Esophagus mucosa (tissue), 1 donor: Measurements from ENCODE around the gene GTPBP6. TPM values are rescaled to one million over a fixed set of nuclear protein-coding genes. Genes with fewer than 3 reads are reported as not detected.
"Not testable (repeated sequence)": the region's sequence is repeated elsewhere in the genome, so short reads cannot be mapped to it uniquely, and the experiment has no call there.

Experiments
- ATAC-seq: fragments of 200-7000 bp; cut with Tn5 transposase; one replicate; pipeline ENCODE4 v1.9.1; 2020
- total RNA-seq: library from RNA; stranded (reverse); gene quantifications from one replicate; pipeline ENCODE4 v1.2.4, GENCODE V29; 2023
- donor health status: DM: yes; HTN: yes; CAD: no.

GTPBP6 gene
- total RNA-seq, 1 donor from 2014 or later, result 35.3 TPM

DNA sequence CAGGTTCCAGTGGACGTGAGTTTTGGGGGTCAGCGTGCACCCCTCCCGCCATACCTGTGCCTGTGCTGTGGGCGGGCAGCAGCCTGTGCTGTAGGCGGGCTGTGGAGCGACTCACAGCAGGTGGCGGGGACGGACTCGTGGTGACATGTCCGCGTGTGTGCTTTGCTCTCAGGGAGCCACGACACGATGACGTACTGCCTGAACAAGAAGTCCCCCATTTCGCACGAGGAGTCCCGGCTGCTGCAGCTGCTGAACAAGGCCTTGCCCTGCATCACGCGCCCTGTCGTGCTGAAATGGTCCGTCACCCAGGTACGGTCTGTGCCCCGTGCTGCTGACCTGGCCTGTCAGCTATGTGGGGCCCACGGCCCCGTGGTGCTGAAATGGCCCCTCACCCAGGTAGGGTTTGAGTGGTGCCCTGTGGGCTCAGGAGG is 30.0 kb downstream of the GTPBP6 start:
- no peak for ATAC-seq

DNA sequence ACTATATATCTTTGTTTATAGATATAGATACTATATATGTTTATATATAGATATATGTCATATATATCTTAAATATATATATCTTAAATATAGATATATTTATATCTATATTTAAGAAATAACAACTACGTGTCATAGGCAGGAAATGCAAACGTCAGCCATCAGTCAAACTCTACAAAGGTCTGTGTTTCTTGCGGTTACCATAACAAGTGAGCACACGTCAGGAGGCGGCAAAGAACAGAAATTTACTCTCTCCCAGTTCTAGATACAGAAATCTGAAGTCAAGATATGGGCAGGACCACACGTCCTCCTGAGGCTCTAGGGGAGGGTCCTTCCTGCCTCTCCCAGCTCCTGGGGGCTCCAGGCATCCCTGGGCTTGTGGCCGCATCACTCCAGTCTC is 30.9 kb downstream of the GTPBP6 start:
- ATAC-seq, result no peak

DNA sequence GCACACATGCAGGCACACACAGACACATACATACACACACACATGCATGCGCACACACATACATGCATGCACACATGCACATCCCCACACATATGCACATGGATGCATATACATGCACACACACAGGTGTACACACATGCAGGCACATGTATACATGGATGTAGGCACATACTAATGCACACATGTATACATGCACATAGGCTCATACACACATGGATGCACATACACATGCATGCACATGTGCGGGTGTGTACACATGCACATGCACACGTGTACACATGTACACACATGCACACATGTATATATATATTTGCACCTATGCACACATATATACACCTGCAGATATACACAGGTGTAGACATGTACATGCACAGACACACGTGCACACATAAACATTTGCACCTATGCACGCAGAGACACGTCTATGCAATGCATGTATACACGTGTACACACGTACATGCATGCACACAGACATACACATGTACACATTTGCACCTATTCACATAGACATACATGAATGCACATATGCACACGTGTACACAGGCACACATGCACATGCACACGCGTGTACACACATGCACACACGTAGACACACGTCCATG is 33.4 kb downstream of the GTPBP6 start:
- no peak for ATAC-seq

DNA sequence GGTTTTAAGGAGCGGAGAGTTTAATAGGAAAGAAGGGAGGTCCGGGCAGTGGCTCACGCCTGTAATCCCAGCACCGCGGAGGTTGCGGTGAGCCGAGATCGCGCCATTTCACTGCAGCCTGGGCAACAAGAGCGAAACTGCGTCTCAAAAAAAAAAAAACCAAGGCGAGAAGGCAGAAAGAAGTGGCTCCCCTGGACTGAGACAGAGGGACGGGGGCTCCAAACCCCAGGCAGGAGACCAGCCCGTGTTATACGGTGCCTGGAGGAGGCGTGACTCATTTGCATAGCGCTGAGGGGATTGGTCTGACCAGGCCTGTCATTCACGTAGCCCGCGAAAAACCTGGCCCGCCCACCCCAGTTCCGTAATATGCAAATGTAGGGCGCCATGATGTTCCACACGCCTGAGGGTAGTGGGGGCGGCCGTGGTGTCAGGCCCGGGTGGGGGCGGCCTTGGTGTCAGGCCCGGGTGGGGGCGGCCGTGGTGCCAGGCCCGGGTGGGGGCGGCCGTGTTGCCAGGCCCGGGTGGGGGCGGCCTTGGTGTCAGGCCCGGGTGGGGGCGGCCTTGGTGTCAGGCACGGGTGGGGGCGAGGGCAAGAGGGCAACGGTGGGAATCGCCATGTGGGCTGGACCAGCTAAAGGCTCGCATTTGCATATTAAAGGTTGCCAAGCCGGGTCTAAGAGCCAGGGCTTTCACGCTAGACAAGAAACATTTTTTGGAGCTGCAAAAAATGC is 35.3 kb downstream of the GTPBP6 start:
- ATAC-seq, result peak; percentile 97

DNA sequence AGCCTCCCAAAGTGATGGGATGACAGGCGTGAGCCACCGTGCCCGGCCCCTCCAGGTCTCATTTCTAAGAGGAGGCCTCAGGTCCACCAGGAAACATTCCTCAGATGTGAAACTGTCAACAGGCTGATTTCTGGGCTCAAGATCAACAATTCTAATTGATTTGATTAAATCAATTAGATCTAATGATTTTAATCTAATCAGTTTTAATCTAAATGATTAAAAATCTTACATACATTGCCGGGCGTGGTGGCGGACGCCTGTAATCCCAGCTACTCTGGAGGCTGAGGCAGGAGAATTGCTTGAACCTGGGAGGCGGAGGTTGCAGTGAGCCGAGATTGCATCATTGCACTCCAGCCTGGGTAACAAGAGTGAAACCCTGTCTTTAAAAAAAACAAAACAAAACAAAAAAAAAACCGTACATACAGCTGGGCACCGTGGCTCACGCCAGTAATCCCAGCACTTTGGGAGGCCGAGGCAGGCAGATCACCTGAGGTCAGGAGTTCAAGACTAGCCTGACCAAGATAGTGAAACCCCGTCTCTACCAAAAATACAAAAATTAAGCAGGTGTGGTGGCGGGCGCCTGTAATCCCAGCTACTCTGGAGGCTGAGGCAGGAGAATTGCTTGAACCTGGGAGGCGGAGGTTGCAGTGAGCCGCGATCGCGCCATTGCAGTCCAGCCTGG is 36.5 kb downstream of the GTPBP6 start:
- not testable (repeated sequence) for ATAC-seq

DNA sequence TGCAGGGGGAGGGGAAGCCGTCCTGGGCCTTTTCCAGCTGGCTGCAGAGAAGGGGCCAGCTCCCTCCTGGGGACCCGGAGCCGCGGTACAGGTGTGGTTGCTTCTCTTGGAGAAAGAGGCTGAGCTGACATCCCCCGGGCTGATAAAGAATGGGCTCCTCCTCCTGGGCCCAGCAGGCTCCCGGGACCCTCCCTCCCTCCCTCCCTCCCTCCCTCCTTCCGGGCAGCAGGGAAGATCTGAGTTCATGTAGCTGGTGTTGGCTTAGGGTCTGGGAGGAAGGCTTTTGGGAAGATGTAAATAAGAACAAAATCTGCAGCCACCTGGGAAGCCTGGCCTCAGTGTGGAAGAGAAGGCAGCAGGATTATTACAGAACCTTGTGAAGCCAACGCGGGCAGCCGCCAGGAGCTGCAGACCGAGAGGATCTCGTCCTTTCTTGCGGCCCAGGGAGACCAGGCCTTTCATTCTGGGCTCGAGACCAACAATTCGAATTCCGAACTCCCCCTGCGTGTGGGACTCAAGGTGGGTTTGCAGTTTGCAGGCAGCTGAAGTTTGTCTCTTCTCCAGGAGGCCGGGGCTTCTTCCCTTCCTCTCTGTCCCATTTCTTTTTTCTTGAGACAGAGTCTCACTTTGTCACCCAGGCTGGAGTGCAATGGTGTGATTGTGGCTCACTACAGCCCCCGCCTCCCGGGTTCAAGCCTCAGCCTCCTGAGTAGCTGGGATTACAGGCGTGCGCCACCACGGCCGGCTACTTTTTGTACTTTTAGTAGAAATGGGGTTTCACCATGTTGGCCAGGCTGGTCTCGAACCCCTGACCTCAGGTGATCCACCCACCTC is 37.2 kb downstream of the GTPBP6 start, which contains the start of gene PLCXD1:
Gene PLCXD1 (plus strand): TSS at position 216 of the 834 bp plus-strand sequence. CDS start 2,807 bp downstream, outside the sequence.
- no peak for ATAC-seq

DNA sequence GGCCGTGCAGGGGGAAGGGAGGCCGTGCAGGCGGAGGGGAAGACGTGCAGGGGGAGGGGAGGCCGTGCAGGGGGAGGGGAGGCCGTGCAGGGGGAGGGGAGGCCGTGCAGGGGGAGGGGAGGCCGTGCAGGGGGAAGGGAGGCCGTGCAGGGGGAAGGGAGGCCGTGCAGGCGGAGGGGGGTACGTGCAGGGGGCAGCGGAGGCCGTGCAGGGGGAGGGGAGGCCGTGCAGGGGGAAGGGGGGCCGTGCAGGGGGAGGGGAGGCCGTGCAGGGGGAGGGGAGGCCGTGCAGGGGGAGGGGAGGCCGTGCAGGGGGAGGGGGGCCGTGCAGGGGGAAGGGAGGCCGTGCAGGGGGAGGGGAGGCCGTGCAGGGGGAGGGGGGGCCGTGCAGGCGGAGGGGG is 37.9 kb downstream of the GTPBP6 start:
- not testable (repeated sequence) for ATAC-seq

DNA sequence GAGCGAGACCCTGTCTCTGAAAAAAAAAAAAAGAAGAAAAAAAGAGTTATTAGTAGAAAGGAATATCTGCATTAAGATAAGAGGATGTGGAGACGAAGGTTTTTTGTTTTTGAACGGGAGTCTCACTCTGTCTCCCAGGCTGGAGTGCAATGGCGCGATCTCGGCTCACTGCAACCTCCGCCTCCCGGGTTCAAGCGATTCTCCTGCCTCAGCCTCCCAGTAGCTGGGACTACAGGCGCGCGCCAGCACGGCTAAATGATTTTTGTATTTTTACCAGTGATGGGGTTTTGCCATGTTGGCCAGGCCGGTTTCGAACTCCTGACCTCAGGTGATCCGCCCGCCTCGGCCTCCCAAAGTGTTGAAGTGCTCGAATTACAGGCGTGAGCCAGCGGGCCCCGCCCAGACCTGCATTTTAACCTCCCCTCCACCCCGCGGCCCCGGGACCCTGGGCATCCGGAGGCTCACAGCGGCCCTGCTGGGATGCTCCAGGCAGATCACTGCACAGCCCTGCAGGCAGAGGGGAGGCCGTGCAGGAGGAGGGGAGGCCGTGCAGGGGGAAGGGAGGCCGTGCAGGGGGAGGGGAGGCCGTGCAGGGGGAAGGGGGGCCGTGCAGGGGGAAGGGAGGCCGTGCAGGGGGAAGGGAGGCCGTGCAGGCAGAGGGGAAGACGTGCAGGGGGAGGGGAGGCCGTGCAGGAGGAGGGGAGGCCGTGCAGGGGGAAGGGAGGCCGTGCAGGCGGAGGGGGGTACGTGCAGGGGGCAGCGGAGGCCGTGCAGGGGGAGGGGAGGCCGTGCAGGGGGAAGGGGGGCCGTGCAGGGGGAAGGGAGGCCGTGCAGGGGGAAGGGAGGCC is 38.6 kb downstream of the GTPBP6 start:
- ATAC-seq, result not testable (repeated sequence)

DNA sequence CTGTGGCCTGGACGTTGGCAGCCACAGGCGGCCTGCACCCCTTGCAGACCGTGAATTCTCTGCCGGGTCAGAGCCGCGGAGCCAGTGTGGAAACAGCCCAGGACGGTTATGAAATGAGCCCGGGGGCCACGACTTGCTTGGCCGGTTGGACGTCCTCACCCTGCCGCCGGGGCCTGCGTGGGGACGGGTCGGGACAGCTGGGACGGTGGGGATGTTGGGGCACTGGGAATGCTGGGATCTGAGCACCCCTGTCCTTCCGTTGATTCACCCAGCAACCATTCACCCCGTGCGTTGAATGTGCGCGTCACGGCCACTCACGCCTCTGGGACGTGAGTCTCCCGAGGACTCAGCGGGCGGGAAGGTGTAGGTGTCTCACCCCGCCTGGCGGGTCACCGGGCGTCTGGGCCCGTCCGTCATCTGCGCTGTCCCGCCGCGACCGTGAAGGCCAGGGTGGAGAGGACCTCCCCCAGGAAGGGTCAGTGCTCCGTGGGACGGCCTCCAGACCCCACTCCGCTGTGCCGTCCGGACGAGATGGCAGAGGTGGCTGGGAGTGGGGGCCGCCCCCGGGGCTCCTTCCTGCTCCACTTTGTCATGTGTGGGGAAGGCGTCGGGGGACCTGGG is 41.9 kb downstream of the GTPBP6 start:
- peak; percentile 91 for ATAC-seq

DNA sequence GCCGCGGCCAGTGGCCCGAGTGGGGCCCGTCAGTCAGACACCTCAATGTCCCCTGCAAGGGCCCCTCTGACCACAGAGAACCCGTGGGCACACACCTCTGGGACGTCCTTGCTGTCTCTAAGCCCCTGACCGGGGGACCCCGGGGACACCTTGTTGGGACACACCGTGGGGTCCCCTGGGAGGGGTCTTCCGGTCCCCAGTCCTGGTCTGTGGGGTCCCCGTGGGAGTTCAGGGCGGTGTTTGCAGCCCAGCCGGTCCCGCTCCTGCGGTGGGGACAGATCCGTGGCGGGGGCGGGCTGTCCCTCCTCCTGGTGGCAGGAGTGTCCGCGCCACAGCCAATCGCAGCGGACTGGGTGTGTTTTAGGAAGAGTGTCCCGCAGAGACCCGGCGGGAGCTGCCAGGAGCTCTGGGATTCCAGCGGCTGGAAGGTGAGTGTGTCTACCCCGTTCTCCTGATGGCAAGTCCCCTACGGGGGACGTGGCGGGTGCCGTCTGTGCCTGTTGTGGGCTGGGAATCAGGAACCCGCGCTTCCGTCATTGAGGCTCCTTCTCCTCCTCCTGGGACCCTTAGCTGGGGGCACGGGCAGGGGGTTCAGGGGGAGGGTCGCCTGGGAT is 42.5 kb downstream of the GTPBP6 start:
- ATAC-seq, result peak; percentile 92

DNA sequence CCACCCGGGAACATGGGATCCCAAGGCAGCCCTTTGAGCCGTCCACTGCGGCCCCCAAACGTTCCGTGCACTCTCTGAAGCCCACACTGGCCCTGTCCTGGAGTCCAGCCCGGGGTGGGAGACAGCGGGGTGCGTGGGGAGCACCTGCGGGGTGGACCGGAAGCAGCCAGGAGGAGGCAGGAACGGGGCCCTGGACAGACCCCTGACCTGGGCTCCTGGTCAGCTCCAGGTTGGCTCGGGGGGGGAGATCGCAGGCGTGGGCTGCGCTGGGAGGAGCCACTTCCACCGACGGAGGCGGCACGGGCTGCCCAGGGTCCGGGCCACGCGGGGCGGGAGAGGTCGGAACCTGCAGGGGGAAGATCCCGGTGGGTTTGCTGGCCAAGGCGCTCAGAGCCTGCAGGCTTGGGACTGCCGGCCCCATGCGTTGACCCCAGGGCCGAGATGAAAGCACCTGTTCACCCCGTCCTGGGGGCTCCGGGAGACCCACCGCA is 43.1 kb downstream of the GTPBP6 start:
- peak; percentile 7 for ATAC-seq

DNA sequence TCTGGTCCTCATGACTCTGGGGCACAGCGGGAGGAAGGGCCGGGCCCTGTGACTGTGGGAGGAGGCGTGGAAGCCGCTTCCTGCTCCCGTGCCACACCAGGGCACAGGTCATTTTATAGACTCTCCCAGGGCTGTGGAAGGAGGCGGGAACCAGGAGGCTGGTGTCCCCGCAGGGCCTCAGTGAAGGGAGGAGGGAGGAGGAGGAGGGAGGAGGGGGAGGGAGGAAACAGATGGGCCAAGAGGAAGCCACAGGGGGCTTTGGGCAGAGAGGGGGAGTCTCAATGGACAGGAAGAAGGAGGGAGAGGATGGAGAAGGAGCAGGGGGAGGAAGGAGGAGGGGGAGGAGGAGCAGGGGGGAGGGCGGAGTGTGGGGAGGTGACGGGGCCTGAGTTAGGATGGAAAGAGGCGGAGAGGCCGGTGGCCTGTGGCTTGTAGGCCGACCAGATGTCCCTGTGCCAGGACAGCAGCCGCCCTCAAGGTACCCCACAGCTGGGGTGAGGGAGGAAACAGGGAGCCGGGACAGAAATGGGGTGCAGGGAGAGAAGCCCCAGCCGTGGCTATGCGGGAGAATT is 43.6 kb downstream of the GTPBP6 start:
- ATAC-seq, result peak; percentile 43

DNA sequence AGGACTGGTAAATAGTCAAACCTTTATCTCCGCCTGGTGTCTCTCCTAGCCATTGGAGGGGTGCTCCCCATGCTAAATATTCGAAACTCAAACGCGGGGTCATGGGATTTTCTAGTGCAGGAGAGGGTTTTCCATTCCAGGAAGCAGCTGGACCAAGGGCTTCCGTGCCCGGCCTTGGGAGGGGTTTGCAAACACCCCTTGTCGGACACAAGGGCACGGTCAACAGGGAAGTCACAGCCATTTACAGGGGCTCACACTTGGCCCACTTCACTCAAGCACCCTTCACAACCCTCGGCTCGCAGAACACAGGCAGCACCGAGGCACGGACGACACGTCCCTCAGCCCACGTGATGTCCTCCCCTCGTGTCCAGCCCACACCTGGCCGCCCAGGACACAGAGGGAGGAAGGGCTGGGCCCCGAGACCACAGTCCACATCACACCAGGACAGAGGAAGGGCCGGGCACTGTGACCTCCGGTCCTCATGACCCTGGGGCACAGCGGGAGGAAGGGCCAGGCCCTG is 47.7 kb downstream of the GTPBP6 start:
- no peak for ATAC-seq

DNA sequence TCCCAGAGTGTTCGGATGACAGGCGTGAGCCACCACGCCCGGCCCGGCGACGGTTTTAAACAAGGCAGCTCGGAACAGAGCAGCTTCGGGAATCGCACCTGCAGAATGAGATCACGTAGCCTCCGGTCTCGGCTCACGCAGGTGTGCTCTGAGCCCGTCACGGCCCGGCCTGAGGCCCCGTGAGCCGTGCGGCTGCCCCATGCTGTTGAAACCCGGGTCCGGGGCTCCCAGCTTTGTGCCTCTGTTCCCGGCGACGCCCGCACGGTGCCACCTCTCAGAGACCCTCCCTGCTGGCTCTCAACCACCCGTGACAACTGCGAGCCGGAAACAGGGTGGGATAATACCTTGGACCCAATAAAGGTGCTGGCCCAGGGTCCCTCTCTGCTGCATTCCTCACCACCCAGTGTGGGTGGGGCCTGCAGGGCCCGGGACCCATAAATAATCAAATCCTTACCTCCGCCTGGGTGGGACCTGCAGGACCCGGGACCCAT is 50.8 kb downstream of the GTPBP6 start:
- peak; percentile 26 for ATAC-seq

DNA sequence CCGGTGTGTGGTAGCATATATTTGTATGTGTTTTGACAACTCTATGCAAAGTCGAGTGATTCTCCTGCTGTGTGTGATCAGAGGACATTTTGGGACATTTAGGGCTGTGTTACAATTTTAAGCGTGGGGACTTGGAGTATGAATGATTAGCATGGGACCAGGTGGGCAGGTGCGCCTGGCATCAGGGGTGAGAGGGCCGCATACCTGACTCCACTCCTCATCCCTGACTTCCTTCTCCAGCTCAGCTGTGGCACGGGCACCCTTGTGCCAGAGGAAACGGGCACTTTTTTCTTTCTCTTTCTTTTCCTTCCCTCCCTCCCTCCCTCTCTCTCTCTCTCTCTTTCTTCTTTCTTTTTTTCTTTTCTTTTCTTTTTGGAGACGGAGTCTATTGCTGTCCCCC is 53.1 kb downstream of the GTPBP6 start:
- ATAC-seq, result no peak

DNA sequence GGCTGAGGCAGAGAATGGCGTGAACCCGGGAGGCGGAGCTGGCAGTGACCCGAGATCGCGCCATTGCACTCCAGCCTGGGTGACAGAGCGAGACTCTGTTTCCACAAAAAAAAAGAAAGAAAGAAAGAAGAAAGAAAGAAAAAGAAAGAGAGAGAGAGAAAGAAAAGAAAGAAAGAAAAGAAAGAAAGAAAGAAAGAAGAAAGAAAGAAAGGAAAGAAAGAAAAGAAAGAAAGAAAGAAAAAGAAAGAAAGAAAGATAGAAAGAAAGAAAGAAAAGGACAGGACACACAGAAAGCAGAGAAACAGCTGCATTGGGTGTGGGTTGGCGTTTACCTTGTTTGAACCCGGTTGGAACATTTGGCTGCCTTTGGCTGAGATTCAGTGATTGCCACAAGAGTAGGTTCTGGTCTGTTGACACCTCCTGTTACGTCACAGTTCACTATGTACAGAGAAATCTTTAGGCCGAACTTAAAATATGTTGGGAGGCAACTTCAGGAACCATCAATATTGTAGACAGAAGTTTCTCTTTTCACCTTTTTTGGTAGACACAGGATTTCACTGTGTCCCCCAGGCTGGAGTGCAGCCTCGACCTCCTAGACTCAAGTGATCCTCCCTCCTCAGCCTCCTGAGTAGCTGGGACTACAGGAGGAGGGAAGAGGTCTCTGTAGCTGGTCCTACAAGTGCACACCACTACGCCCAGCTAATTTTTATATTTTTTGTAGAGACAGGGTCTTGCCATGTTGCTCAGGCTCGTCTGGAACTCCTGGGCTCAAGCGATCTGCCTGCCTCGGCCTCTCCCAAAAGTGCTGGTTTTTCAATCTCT is 53.8 kb downstream of the GTPBP6 start:
- ATAC-seq, result peak; percentile 68

DNA sequence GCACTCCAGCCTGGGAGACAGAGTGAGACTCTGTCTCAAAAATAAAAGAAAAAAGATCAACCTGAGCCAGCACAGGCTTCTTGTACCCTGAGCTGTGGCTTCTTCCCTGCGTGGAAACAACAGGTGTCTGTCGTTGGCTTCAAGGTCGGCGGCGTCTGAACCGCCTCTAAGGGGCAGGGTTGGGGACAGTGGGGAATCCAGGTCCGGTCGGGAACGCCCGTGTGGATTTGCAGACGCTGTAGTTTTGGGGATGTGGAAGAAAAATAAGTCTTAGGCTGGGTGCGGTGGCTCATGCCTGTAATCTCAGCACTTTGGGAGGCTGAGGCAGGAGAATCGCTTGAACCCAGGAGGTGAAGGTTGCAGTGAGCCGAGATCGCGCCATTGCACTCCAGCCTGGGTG is 54.6 kb downstream of the GTPBP6 start:
- not testable (repeated sequence) for ATAC-seq

DNA sequence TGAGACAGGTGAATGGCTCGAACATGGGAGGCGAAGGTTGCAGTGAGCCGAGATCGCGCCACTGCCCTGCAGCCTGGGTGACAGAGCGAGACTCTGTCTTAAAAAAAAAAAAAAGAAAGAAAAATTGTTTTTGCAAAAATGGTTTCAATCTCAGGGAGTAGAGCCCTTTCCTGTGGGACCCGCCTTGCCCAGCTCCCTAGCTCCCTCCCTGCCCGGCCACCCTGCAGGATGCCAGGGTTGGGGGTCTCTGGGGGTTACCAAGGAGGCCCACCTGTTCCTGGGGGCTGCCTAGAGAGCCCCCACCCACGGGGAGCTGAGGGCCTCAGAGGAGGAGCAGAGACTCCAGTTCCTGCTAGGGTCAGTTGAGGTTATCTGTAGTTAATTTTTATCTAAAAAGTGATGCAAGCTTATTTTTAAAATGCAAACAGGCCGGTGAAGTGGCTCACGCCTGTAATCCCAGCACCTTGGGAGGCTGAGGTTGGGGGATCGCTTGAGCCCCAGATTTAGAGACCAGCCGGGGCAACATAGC is 56.2 kb downstream of the GTPBP6 start:
- no peak for ATAC-seq

DNA sequence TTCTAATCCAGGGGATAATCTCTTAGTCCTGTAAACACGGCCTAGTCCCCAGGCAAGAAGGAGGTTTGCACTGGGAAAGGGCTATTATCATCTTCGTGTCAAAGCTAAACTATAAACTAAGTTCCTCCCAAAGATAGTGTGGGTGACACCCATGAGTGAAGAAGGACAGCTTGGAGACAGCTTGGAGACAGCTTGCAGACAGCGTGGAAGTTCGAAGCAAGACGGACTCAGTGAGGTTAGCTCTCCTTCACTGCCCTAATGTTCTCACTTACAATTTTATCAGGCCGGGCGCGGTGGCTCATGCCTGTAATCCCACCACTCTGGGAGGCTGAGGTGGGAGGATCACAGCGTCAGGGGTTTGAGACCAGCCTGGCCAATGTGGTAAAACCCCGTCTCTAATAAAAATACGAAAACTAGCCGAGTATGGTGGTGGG is 56.7 kb downstream of the GTPBP6 start:
- no peak for ATAC-seq
